CD4-positive, alpha-beta T cell treated with Interleukin-12 subunit alpha and Interleukin-12 subunit beta, for 1 hour (primary cell): ENCODE results near the gene FBXL5.

Experiments used
- DNase-seq: peaks from one replicate; pipeline ENCODE4 v3.0.0-alpha.2; 2020

FBXL5 gene

DNA sequence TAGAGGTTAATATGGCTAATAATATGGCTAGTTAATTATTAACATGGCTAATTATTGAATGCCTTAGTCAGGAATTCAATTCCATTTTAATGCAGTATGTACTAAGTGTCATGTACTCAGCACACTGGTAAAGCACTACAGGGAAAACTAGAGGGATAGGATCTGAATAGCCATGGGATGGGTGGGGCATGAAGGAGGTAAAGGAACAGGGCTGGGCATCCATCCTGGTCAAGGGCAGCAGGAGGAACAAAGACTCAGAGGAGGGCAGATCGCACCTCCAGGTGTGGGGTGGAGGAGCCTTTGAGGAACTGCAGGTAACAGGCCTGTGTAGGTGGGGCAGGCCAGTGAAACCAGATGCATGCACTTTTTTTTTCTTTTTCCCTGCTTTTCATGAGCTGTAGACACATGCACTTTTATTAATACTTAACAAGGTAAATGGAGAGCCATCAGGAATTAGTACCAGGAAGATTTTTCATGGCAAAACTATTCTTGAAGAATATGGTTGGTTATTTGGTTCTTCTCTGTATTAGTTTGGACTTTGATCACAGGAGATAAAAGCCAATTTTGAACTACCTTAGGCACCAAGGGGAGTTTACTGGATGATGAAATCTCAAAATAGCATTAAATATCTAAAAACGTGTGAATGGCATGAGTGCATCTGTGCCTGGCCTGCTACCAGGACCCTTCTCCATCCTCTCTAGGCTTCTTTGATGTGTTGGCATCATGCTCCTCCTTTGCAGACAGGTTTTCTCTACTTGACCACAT, 97.2 kb downstream of the FBXL5 start:
- no peak for DNase-seq

GRCh38 chr4:15556511-15557092, 98.6 kb downstream of the FBXL5 start:
- no peak for DNase-seq
